HG03342 (cell line): ENCODE results near the gene UTS2R.
"Not testable (repeated sequence)": the region's sequence is repeated elsewhere in the genome, so short reads cannot be mapped to it uniquely, and the experiment has no call there.

Source experiments
- ATAC-seq: cut with Tn5 transposase; IDR thresholded peaks from one replicate; pipeline ENCODE4 v1.9.1; 2021; ENCODE audit warnings: mild to moderate bottlenecking, moderate library complexity; ENCODE audit not compliant: unreplicated experiment

UTS2R gene

DNA sequence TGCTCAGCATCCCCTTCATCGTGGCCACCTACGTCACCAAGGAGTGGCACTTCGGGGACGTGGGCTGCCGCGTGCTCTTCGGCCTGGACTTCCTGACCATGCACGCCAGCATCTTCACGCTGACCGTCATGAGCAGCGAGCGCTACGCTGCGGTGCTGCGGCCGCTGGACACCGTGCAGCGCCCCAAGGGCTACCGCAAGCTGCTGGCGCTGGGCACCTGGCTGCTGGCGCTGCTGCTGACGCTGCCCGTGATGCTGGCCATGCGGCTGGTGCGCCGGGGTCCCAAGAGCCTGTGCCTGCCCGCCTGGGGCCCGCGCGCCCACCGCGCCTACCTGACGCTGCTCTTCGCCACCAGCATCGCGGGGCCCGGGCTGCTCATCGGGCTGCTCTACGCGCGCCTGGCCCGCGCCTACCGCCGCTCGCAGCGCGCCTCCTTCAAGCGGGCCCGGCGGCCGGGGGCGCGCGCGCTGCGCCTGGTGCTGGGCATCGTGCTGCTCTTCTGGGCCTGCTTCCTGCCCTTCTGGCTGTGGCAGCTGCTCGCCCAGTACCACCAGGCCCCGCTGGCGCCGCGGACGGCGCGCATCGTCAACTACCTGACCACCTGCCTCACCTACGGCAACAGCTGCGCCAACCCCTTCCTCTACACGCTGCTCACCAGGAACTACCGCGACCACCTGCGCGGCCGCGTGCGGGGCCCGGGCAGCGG, 3.2 kb downstream of the UTS2R start:
- no peak for ATAC-seq

DNA sequence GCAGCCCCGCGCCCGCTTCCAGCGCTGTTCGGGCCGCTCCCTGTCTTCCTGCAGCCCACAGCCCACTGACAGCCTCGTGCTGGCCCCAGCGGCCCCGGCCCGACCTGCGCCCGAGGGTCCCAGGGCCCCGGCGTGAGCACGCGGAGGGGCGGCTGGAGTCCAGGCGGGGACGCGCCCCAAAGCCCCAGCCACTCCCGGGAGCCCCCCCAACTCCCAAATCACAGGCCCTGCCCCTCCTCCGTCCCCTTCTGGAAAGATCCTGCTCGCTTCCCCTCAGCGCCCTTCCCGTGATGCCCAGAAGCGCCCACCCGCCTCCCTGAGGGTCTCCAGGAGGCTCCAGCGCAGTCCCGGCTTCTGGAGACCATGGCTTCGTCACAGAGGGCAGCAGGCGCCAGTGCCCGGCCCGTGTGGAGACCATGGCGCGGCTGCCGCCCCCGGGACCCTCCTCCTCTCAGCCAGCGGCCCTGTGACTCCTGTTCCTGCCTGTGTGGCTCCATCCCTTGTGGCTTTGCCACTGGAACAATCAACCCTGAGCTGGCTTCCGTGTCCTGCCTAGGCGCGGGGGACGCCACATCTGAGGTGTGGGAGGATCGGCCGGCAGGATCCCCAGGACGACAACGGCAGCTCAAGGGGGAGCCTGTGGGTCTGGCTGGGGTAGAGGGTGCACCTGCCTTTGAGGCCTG, 3.9 kb downstream of the UTS2R start:
- ATAC-seq, result no peak

DNA sequence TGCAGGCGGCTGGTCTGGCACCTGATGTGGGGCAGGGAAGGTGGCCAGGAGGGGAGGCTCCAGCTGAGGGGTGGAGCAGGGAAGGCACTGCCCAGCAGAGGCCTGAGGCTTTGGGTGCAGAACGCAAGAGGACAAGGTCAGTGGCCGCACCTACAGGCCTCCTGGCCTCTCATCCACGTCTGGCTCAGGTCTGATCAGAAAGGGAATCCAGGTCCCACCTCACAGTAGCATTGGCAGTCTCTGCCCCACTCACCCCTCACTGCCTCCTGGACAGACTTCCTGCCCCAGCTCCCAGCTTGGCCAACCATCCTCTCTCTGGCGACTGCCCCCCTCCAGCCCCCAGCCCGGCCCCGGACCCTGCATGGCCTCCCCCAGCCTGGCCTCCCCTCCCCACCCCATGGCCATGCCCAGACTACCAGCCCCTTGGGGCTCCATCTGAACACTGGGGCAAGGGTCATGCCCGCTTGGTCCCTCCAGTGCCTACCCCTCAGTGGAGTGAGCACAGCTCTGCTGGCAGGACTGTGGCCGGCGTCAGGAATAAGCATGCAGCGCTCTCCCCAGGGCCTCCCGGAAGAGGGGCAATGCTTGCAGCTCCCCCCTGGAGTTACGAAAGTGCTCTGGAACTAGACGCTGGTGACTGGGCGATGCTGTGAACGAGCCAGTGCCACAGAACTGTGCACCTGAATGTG, 4.6 kb downstream of the UTS2R start:
- ATAC-seq, result no peak

GRCh38 chr17:82377294-82377693, 5.7 kb downstream of the UTS2R start:
- not testable (repeated sequence) for ATAC-seq

- no peak for ATAC-seq
These were observed 6.6 kb downstream of the UTS2R start for GRCh38 chr17:82377924-82378740.

GRCh38 chr17:82378741-82379021, 7.1 kb downstream of the UTS2R start:
- ATAC-seq, result no peak

DNA sequence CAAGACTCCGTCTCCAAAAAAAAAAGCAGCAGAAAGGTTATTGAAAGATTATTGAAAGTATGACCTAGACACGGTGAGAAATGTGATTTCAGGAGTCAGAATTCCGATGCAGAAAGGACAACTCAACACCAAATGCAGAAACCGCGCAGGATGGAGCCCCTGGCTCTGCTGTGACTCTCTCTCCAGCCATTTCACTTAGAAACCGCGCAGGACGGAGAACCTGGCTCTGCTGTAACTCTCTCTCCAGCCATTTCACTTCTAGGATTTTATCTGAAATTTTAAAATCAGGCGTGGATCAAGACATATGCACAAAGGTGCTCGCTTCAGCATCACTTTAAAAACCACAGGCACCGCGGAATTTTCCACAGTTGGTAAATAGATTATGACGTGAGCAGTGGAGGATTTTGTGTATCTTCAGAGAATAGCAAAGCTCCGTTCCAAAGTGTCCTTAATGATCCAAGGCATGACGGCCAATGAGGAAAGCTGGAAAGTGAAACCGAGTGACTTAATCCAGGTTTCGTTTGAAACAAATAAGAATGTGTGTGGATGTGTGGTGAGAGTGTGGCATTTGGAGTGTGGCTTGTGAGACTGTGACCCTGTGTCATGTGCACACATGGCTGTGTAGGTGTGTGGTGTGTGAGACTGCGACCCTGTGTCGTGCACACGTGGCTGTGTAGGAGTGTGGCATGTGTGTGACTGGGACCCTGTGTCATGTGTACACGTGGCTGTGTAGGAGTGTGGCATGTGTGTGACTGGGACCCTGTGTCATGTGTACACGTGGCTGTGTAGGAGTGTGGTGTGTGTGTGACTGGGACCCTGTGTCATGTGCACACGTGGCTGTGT, 9.5 kb downstream of the UTS2R start:
- ATAC-seq, result no peak

GRCh38 chr17:82381703-82382009, 10.1 kb downstream of the UTS2R start:
- not testable (repeated sequence) for ATAC-seq

DNA sequence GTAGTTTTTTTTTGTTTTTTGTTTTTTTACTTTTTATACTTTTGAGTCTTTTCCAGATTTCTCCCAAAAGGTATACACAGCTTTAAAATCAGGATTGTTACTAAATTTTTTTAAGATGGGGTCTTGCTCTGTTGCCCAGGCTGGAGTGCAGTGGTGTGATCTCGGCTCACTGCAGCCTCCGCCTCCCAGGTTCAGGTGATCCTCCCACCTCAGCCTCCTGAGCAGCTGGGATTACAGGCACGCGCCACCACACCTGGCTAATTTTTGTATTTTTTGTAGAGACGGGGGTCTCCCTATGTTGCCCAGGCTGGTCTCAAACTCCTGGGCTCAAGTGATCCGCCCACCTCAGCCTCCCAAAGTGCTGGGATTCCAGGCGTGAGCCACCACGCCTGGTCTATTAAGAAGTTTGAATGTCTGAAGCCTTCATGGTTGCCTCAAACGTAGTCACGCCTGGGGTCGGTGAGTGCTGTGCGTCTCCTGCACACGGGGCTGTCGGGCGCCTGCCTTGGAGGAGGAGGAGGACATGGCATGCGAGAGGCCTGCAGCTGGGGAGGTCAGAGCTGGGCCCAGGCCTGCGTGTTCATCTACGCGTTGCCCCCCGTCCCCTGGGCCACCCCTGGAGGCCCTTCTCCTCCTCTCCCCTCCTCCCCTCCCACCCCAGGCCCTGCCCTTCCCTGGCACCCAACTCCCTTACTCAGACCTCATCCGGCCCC, 10.8 kb downstream of the UTS2R start:
- ATAC-seq, result not testable (repeated sequence)

DNA sequence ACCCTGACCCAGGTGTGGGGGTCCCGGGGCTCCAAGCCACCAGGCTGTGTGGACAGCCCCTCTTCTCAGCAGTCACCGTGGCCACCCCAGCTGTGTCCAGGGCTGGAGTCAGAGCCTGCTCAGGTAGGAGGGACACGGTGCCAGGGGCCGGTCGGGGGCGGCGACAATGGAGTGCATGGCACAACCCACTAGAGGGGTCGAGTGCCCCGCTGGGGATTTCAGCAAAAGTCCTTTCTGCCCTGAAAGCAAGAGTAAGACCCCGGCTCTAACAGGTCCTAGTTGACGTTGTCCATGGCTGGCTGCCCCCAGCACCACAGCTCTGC, 11.3 kb downstream of the UTS2R start:
- no peak for ATAC-seq

DNA sequence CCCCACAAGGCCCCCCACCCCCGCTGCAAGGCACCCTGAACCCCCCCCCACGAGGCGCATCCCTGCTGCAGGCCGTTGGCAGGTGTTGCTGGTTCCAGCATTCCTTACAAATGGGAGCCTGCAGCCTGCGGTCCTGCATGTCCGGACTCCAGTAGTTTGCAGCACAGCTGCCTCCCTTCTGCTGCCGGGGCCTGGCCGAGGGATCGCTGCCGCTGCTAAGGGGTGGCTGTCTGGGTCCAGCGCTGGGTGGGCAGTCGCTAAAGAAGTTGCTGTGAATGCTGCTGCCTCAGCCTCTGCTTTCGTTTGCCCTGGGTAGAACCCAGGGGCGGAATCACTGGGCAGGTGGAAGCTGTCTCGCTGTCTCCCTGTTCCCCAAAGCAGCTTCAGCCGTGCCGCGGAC, 11.8 kb downstream of the UTS2R start:
- no peak for ATAC-seq

GRCh38 chr17:82384051-82384729, 12.6 kb downstream of the UTS2R start:
- no peak for ATAC-seq

- no peak for ATAC-seq
These were observed 13.3 kb downstream of the UTS2R start for GRCh38 chr17:82384730-82385481.

DNA sequence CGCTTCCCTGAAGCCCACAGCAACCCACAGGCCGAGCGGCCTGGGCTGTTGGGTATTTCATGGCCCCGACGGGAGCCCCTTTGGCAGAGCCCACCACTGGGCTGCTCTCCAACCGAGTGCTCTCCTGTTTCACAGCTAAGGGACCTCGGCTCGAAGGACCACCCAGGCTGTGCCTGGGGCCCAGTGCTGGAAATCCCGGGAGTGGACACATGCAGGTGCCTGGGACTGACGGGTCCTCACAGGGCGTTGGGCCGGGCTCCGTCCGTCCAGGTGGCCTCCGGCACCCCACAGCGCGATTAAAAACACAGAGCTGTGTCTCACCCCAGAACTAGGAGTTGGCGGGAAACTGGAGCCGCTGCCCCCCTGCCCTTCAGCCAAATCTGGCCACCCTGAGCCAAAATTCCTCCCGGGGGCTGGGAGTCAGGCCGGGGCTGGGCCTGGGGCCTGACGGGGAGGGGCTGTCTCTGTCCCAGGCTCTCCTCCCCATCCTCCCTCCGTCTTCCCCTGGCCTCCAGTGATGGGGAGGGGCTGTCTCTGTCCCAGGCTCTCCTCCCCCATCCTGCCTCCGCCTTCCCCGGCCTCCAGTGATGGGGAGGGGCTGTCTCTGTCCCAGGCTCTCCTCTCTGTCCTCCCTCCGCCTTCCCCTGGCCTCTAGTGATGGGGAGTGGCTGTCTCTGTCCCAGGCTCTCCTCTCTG, 14.1 kb downstream of the UTS2R start:
- ATAC-seq, result no peak

- no peak for ATAC-seq
These were observed 14.8 kb downstream of the UTS2R start for GRCh38 chr17:82386255-82386831.

DNA sequence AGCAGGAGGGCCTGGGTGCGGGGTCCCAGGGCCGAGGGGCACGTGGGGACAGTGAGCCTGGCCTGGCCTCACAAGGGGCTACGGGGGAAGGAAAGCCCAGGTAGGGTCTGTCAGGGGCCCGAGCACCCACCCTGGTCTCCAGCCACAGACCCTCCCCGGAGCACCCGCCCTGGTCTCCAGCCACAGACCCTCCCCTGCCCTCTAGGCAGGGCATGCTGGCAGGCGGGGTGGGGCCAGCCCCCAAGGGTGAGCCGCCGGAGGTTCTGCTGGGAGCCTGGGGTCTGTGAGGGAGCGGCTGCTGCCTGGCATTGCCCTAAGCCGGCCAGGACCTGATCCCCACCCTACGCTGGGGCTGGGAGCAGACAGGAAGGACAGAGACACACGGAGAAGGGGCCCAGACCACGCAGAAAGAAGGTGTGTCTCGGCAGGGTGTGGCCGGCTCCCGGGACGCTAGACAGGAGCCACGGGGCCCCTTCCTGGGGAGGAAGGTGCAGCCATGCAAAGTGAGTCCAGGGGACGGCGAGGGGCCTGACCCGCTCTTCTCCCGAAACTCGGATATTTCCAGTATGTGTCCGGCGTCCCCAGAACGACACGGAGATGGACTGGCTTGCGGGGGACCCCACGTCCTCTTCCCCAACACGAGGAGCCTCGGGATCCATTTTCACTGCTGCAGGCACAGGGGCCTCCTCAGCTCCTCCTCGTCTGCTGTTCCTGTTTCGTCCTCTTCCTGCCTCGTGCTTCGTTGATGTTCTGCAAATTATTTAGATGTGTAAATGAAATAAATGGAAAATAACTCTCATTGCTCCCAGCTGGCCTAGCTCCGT, 15.5 kb downstream of the UTS2R start:
- no peak for ATAC-seq

DNA sequence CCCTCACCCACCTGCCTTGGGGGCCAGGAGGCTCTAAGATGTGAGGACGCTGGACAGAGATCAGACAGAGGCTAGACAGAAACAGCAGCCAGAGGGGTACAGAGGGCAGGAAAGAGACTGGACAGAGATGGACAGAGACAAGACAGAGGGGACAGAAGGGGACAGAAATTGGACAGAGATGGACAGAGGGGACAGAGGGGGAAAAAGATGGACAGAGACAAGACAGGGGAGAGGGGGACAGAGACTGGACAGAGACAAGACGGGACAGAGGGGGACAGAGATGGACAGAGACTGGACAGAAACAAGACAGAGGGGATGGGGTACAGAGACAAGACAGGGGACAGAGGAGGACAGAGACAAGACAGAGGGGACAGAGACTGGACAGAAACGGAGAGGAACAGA, 16.1 kb downstream of the UTS2R start:
- ATAC-seq, result no peak
